ENCODE data around the gene TRAM2. TPM values are rescaled to one million over a fixed set of nuclear protein-coding genes. Genes with fewer than 3 reads are reported as not detected.

Gene TRAM2
- total RNA-seq, 2 donors from 2014 or later, result 40.8 to 46.9 TPM

DNA sequence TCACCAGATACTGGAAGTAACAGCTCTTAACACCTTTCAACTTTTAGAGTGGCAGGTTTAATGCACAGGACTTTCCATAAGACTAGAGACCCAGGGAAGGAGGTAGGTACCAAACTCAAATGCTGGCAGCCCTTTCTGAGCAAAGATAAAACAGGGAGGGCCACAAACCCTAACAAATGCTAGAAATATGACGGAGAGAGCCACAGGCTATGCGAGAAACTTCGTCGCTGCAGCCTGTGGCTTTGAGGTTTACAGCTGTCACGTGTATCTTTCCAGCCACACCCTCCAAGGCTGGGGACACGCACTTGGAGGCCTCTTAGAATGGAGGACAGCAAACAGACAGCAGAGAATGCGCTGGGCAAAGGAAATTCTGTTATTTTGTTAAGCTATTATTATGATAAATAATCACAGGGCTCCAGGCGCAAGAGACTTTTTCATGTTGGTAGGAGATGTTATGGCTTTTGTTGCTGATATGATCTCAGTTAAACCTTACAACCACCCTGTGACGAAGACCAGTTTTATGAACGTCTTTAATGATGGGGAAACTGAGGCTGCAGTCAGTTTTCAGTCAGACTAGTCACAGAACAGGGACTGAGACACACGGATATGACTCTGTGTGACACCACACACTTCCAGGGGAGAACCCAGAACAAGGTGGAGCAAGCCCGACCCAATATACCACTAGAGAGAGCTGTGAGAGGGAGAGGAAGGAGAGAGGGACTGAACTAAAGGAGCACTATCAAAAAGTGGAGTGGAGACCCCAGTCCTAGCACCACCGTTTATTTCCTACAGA is 2.0 kb downstream of the TRAM2 start:
- intact Hi-C loops (cut with DNase I), result loop anchor here (10.0 kb wide), 3 partner anchors 90 to 1120 kb away; partner anchors contain the start of gene EFHC1 (in 1 of the 2)
- DNase-seq (ENCODE audit: low spot score), result no peak

- intact Hi-C loops (cut with DNase I), result loop anchor here (10.0 kb wide), 3 partner anchors 92 to 1118 kb away; partner anchors contain the start of gene EFHC1 (in 1 of the 2)
Measured at GRCh38 chr6:52573295-52573694, 3.6 kb downstream of the TRAM2 start.

DNA sequence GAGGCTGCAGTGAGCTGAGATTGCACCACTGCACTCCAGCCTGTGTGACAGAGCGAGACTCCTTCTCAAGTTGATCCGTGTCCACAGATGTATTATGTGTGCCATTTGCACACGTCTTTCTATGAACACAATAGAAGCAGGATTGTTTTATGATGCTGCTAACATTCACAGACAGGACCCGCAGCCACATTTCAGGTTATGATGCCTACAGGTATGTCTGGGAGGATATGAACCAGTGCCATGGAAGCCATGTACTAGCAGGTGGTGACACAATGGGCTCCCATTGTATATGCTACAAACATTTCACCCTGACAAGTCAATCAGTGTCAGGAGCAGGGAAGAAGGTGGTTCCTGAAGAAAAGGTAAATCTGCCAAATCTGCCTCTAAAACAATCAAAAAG is 4.3 kb downstream of the TRAM2 start:
- DNase-seq (ENCODE audit: low spot score), result no peak
- intact Hi-C loops (cut with DNase I), result loop anchor here (10.0 kb wide), 3 partner anchors 92 to 1118 kb away; partner anchors contain the start of gene EFHC1 (in 1 of the 2)

More at GRCh38 chr6:52573295-52573694, 3.6 kb downstream of the TRAM2 start:
- no peak for DNase-seq (ENCODE audit: low spot score)

- intact Hi-C loops (cut with DNase I), result loop anchor here (10.0 kb wide), 3 partner anchors 94 to 1116 kb away; partner anchors contain the start of gene EFHC1 (in 1 of the 2)
Measured at GRCh38 chr6:52571099-52571755, 5.6 kb downstream of the TRAM2 start.

GRCh38 chr6:52570291-52570700 is 6.6 kb downstream of the TRAM2 start:
- intact Hi-C loops (cut with DNase I), result loop anchor here (10.0 kb wide), 3 partner anchors 95 to 1115 kb away; partner anchors contain the start of gene EFHC1 (in 1 of the 2)

More at GRCh38 chr6:52571099-52571755, 5.6 kb downstream of the TRAM2 start:
- DNase-seq (ENCODE audit: low spot score), result no peak

DNA sequence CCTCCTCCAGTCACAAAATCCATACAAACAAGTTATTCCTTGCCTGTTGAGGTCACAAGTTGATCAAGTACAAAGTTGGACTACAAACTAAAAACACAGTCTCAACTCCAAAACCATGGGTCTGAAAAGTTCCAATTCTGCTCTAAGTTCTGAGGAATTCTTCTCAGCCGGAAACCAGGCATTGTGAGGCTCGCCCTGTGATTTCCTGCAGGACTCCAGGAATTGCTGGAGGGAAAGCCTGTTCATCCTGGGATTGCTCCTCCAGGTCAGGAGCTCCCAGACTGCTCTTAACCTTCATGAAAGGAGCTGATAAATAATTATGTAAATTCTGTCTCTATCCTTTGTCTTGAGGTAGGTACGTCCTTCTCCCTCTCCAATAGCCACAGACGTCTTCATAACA is 8.5 kb downstream of the TRAM2 start:
- intact Hi-C loops (cut with DNase I), result no loop called here
- no peak for DNase-seq (ENCODE audit: low spot score)

More at GRCh38 chr6:52570291-52570700, 6.6 kb downstream of the TRAM2 start:
- DNase-seq (ENCODE audit: low spot score), result no peak

DNA sequence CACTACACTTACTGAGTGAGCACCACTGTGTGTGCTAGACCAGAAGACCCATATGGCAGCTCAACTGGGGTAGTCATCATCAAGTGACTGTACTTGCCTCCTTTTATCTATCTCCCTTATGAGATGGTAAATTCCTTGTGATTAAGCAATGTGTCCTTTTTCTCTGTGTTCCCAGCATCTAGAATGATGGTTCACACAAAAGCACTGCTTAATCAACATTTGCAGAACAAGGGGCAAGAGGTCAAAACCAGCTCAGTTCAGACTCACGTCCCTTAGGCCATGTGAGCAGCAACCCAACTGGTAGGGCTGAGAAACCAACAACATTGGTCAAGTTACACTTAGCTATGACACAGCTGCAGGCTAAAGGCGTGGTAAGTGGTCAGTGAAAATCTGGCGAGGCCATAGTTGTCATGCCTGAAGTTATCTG is 10.0 kb downstream of the TRAM2 start:
- intact Hi-C loops (cut with DNase I), result no loop called here
- no peak for DNase-seq (ENCODE audit: low spot score)

- DNase-seq (ENCODE audit: low spot score), result no peak
- intact Hi-C loops (cut with DNase I), result no loop called here
Measured at GRCh38 chr6:52566201-52566600, 10.7 kb downstream of the TRAM2 start.

- intact Hi-C loops (cut with DNase I), result no loop called here
- no peak for DNase-seq (ENCODE audit: low spot score)
Measured at GRCh38 chr6:52564856-52565255, 12.0 kb downstream of the TRAM2 start.

DNA sequence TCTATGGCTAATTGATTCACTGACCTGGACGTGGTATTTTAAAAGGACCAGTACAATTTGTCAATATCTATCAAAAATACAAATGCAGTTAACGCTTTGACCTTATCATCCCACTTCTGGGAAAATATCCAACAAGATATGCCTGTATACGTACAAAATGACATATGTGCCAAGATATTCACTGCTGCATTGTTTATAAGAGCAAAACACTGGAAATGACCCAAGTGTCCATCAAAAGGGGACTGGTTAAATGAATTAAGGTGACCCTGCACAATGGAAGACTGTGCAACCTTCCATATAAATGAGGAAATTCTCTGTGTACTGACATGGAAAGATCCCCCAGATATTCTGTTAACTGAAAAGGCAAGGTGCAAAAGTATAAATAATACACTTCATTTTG is 13.9 kb downstream of the TRAM2 start:
- intact Hi-C loops (cut with DNase I), result no loop called here
- DNase-seq (ENCODE audit: low spot score), result no peak

DNA sequence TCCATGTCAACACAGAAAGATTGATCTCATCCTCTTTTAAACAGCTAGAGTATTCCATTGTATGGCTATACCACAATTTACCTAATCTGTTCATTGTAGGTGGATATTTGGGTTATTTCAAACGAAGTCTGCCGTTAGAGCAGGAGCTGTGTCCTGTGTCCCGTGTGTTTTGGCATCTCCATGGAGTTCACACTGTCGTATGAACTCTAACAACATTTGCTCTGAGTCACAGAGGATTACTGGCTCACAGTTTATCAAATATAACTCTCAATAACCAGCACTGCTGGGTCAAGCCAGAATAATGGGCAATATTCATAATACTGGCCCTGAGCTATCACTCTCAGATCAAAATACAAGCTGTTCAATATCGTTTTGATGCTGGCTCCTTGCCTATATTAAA is 16.4 kb downstream of the TRAM2 start:
- DNase-seq (ENCODE audit: low spot score), result no peak
- intact Hi-C loops (cut with DNase I), result no loop called here

GRCh38 chr6:52558266-52559000 is 18.4 kb downstream of the TRAM2 start:
- no peak for DNase-seq (ENCODE audit: low spot score)
- intact Hi-C loops (cut with DNase I), result no loop called here

GRCh38 chr6:52557389-52558265 is 19.2 kb downstream of the TRAM2 start:
- DNase-seq (ENCODE audit: low spot score), result no peak

GRCh38 chr6:52555518-52556233 is 21.2 kb downstream of the TRAM2 start:
- DNase-seq (ENCODE audit: low spot score), result no peak
- intact Hi-C loops (cut with DNase I), result no loop called here

More at GRCh38 chr6:52557389-52558265, 19.2 kb downstream of the TRAM2 start:
- intact Hi-C loops (cut with DNase I), result no loop called here

GRCh38 chr6:52554684-52555280 is 22.1 kb downstream of the TRAM2 start:
- intact Hi-C loops (cut with DNase I), result no loop called here

DNA sequence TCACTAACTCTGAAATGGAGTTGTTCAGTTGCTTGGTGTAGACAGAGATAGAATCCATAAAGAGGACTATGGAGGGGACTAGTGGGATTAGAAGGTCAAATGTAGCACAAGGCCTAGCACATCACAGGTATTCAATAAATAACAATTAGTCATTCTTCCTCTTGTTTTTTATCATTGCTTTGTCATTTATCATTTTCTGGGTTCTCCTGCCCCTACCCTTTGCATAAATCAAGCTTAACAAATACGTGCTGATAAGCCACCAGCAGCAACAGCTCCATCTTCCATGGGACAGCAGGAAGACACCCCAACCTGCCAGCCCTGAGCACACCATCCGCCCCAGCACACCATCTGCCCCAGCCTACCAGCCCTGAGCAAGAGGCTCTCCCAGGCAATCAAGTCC is 23.1 kb downstream of the TRAM2 start:
- intact Hi-C loops (cut with DNase I), result no loop called here
- no peak for DNase-seq (ENCODE audit: low spot score)

More at GRCh38 chr6:52554684-52555280, 22.1 kb downstream of the TRAM2 start:
- no peak for DNase-seq (ENCODE audit: low spot score)

GRCh38 chr6:52553158-52553557 is 23.7 kb downstream of the TRAM2 start:
- intact Hi-C loops (cut with DNase I), result no loop called here
- no peak for DNase-seq (ENCODE audit: low spot score)

GRCh38 chr6:52552278-52552643 is 24.6 kb downstream of the TRAM2 start:
- intact Hi-C loops (cut with DNase I), result no loop called here
- no peak for DNase-seq (ENCODE audit: low spot score)

Data from posterior vena cava (tissue), 2 donors.